Glomerular visceral epithelial cell (primary cell): ENCODE results near the gene CASP1.

Experiments
- DNase-seq: peaks from one replicate; pipeline ENCODE4 v3.0.0-alpha.2; 2016; ENCODE audit errors: extremely low spot score

Gene CASP1

DNA sequence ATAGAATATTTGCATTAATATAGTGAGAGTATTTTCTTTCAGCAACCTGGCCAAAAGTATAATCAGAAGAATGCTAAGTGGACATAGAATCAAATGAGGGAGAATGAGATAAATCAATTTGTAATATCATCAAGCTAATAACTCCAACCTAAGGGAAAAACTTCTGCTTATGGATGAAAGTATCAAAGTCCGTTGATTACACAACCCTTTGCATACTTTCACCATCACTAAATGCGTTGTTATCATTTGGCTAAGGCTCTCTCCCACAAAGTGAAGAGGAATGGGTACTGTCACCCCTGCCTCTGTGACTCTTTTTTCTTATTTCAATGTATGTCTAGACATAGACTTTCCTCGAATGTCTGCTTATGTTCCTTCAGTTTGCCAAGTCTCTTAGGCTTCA, 50.1 kb downstream of the CASP1 start:
- no peak for DNase-seq

- DNase-seq, result no peak
These were observed 55.1 kb downstream of the CASP1 start for GRCh38 chr11:104979839-104980238.
